Activated CD8-positive, alpha-beta T cell treated with anti-CD3 and anti-CD28 coated beads, Interleukin-2, amount 10 ng/mL, durations not matched to agents 7 days and 5 days (primary cell): ENCODE measurements around the gene GAGE12D. TPM values are rescaled to one million over a fixed set of nuclear protein-coding genes. Genes with fewer than 3 reads are reported as not detected.
"Not testable (repeated sequence)": the region's sequence is repeated elsewhere in the genome, so short reads cannot be mapped to it uniquely, and the experiment has no call there.

ENCODE experiments used
- ATAC-seq: fragments of 150-1000 bp; cut with Tn5 transposase; one replicate; pipeline ENCODE4 v1.10.0; 2021; ENCODE audit warnings: moderate library complexity
- CTCF ChIA-PET: fragments of 350-600 bp; sonication (Branson Sonifier 250); formaldehyde crosslinking; loops from one replicate; lab custom pipeline; 2021; ENCODE audit warnings: antibody characterized with exemption; lab: Charles Lee
- POLR2A ChIA-PET: fragments of 350-600 bp; sonication (Branson Sonifier 250); formaldehyde crosslinking; loops from one replicate; lab custom pipeline; 2021; ENCODE audit warnings: antibody characterized with exemption; lab: Charles Lee
- DNase-seq: peaks from one replicate; pipeline ENCODE4 v3.0.0-alpha.2; 2020
- H3K27ac Mint-ChIP-seq: one replicate; pipeline ENCODE4 v1.8.0; 2021; ENCODE audit warnings: mild to moderate bottlenecking, mixed read lengths
- H3K27me3 Mint-ChIP-seq: one replicate; pipeline ENCODE4 v1.8.0; 2021; ENCODE audit warnings: low read depth, mixed read lengths
- H3K36me3 Mint-ChIP-seq: one replicate; pipeline ENCODE4 v1.8.0; 2021; ENCODE audit warnings: low read depth, mixed read lengths
- H3K4me1 Mint-ChIP-seq: one replicate; pipeline ENCODE4 v1.8.0; 2021; ENCODE audit warnings: low read depth, mixed read lengths
- H3K4me3 Mint-ChIP-seq: one replicate; pipeline ENCODE4 v1.8.0; 2021; ENCODE audit warnings: mild to moderate bottlenecking, mixed read lengths
- H3K9me3 Mint-ChIP-seq: one replicate; pipeline ENCODE4 v1.8.0; 2022; ENCODE audit warnings: mixed read lengths; ENCODE audit not compliant: insufficient read depth
- total RNA-seq, 2 experiments: library from RNA; stranded (reverse); gene quantifications; one replicate each; pipeline ENCODE4 v1.2.3, GENCODE V29; 2021

The GAGE12D gene
- not detected for total RNA-seq

GRCh38 chrX:49541433-49541832 is at the start of gene GAGE12D:
TSS of gene GAGE12D (plus strand) at chrX:49541733. CDS start at chrX:49542888, 1,155 bp downstream.
- H3K36me3 Mint-ChIP-seq, POLR2A ChIA-PET, DNase-seq, H3K9me3 Mint-ChIP-seq, H3K27ac Mint-ChIP-seq, H3K27me3 Mint-ChIP-seq, H3K4me1 Mint-ChIP-seq, ATAC-seq, H3K4me3 Mint-ChIP-seq, CTCF ChIA-PET: not testable (repeated sequence)

- H3K27me3 Mint-ChIP-seq, DNase-seq, CTCF ChIA-PET, ATAC-seq, H3K4me1 Mint-ChIP-seq, H3K9me3 Mint-ChIP-seq, H3K4me3 Mint-ChIP-seq, H3K36me3 Mint-ChIP-seq, POLR2A ChIA-PET, H3K27ac Mint-ChIP-seq: not testable (repeated sequence)
These were observed 9.7 kb upstream of the GAGE12D start, which contains the start of gene GAGE12C for GRCh38 chrX:49531877-49532276. TSS of gene GAGE12C (plus strand) at chrX:49532177. CDS start at chrX:49533332, 1,155 bp downstream.

- DNase-seq, H3K9me3 Mint-ChIP-seq, H3K27ac Mint-ChIP-seq, POLR2A ChIA-PET, ATAC-seq, H3K4me3 Mint-ChIP-seq, H3K27me3 Mint-ChIP-seq, CTCF ChIA-PET, H3K36me3 Mint-ChIP-seq, H3K4me1 Mint-ChIP-seq: not testable (repeated sequence)
These were observed 9.5 kb downstream of the GAGE12D start, which contains the start of gene GAGE12E for GRCh38 chrX:49550989-49551388. TSS of gene GAGE12E (plus strand) at chrX:49551289. CDS start at chrX:49552444, 1,155 bp downstream.

GRCh38 chrX:49560542-49560941 is 19.0 kb downstream of the GAGE12D start, which contains the start of gene GAGE12F:
TSS of gene GAGE12F (plus strand) at chrX:49560842. CDS start at chrX:49561997, 1,155 bp downstream.
- H3K4me3 Mint-ChIP-seq: not testable (repeated sequence)

DNA sequence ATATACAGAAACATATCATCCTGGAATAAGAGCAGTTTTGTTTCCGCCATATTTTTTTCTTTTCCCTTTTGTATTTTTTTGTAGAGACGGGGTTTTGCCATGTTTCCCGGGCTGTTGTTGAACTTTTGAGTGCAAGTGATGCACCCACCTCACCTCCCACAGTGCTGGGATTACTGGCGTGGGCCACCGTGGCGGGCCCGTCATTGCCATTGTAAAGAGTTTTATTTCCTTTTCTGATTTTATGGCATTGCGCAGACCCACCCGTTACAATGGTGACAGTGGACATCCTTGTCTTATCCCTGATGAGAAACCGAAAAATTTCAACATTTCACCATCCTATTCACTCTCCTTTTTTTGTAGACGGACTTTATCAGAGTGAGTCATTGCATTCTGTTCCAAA is 27.2 kb downstream of the GAGE12D start:
- H3K4me1 Mint-ChIP-seq, H3K27me3 Mint-ChIP-seq, POLR2A ChIA-PET, H3K36me3 Mint-ChIP-seq, H3K27ac Mint-ChIP-seq, ATAC-seq, CTCF ChIA-PET, H3K9me3 Mint-ChIP-seq, H3K4me3 Mint-ChIP-seq, DNase-seq: not testable (repeated sequence)

More at GRCh38 chrX:49560542-49560941, 19.0 kb downstream of the GAGE12D start, which contains the start of gene GAGE12F:
- H3K36me3 Mint-ChIP-seq, DNase-seq, POLR2A ChIA-PET, H3K27ac Mint-ChIP-seq, ATAC-seq, H3K9me3 Mint-ChIP-seq, CTCF ChIA-PET, H3K4me1 Mint-ChIP-seq, H3K27me3 Mint-ChIP-seq: not testable (repeated sequence)

DNA sequence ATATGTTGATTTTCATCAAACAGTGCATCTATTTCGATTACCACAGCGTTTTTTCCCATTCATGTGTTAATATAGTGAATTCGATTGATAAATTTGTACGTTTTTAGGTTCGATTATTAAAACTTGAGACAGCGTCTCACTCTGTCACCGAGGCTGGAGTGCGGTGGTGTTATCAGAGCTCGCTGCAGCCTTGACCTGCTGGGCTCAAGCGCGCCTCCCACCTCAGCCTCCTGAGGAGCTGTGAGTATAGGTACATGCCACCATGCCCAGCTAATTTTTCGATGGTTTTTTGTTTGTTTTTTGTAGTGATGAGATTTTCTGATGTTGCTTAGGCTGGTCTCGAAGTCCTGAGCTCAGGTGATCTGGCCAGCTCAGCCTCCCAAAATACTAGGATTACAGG is 27.6 kb downstream of the GAGE12D start:
- H3K9me3 Mint-ChIP-seq, POLR2A ChIA-PET, H3K4me3 Mint-ChIP-seq, H3K36me3 Mint-ChIP-seq, CTCF ChIA-PET, DNase-seq, ATAC-seq, H3K4me1 Mint-ChIP-seq, H3K27me3 Mint-ChIP-seq, H3K27ac Mint-ChIP-seq: not testable (repeated sequence)

GRCh38 chrX:49570100-49570499 is 28.6 kb downstream of the GAGE12D start, which contains the start of gene GAGE12G:
TSS of gene GAGE12G (plus strand) at chrX:49570400. CDS start at chrX:49571555, 1,155 bp downstream.
- H3K36me3 Mint-ChIP-seq, H3K9me3 Mint-ChIP-seq, H3K27me3 Mint-ChIP-seq, H3K4me3 Mint-ChIP-seq, H3K4me1 Mint-ChIP-seq, H3K27ac Mint-ChIP-seq, DNase-seq, CTCF ChIA-PET, POLR2A ChIA-PET, ATAC-seq: not testable (repeated sequence)

DNA sequence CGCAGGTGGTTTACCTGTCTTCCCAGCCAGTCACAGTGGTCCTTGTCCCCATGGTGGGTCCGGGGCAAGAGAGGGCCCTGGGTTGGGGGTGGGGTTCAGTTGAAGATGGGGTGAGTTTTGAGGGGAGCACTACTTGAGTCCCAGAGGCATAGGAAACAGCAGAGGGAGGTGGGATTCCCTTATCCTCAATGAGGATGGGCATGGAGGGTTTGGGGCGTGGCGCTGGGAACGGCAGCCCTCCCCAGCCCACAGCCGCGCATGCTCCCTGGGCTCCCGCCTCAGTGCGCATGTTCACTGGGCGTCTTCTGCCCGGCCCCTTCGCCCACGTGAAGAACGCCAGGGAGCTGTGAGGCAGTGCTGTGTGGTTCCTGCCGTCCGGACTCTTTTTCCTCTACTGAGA is 38.1 kb downstream of the GAGE12D start, which contains the start of gene GAGE12H:
GAGE12H (plus strand) TSS at position 301 of the 400 bp plus-strand sequence. CDS start 1,155 bp downstream, outside the sequence.
- H3K27me3 Mint-ChIP-seq, DNase-seq, H3K9me3 Mint-ChIP-seq, H3K4me3 Mint-ChIP-seq, H3K4me1 Mint-ChIP-seq, ATAC-seq, POLR2A ChIA-PET, CTCF ChIA-PET, H3K27ac Mint-ChIP-seq, H3K36me3 Mint-ChIP-seq: not testable (repeated sequence)

DNA sequence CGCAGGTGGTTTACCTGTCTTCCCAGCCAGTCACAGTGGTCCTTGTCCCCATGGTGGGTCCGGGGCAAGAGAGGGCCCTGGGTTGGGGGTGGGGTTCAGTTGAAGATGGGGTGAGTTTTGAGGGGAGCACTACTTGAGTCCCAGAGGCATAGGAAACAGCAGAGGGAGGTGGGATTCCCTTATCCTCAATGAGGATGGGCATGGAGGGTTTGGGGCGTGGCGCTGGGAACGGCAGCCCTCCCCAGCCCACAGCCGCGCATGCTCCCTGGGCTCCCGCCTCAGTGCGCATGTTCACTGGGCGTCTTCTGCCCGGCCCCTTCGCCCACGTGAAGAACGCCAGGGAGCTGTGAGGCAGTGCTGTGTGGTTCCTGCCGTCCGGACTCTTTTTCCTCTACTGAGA is 47.7 kb downstream of the GAGE12D start, which contains the start of gene GAGE2A:
GAGE2A (plus strand) TSS at position 301 of the 400 bp plus-strand sequence. CDS start 1,155 bp downstream, outside the sequence.
- POLR2A ChIA-PET: not testable (repeated sequence)

DNA sequence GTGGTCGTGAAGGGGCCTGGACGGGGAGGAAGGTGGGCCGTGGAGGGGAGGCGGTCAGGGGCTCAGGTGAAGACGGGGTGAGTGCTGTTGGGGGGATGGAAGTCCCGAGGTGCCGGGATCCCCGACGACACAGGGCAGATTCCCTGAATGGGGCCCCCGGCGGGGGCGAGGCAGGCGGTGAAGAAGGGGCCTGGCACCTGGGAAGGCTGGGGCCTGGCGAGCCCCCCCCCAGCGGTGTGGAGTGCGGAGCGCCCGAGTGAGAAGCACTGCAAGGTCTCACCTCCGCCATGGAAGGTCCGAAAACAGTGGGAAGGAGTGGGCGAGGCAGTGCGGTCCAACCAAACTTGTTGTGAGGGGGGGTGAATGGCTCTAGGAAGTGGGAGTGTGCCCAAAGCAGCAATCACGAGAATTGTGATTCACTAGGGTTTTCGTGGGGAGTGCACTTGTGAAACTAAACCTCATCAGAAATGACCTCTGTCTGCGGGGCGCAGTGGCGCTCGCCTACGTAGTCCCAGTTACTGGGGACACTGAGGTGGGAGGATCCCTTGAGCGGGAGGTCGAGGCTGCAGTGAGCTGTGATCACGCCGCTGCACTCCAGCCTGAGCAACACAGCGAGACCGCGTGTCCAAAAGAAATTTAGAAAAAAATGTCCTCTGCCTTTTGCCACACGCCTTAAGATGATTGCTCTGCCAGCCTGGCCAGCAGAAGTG is 48.4 kb downstream of the GAGE12D start:
- CTCF ChIA-PET: not testable (repeated sequence)

More for the DNA sequence above, 47.7 kb downstream of the GAGE12D start, which contains the start of gene GAGE2A:
- DNase-seq, ATAC-seq, H3K9me3 Mint-ChIP-seq, CTCF ChIA-PET, H3K27ac Mint-ChIP-seq, H3K4me3 Mint-ChIP-seq, H3K36me3 Mint-ChIP-seq, H3K27me3 Mint-ChIP-seq, H3K4me1 Mint-ChIP-seq: not testable (repeated sequence)

GRCh38 chrX:49590488-49590887 is 49.0 kb downstream of the GAGE12D start:
- CTCF ChIA-PET, POLR2A ChIA-PET, DNase-seq, H3K27ac Mint-ChIP-seq, H3K36me3 Mint-ChIP-seq, H3K4me1 Mint-ChIP-seq, ATAC-seq, H3K9me3 Mint-ChIP-seq, H3K4me3 Mint-ChIP-seq, H3K27me3 Mint-ChIP-seq: not testable (repeated sequence)

More for the DNA sequence above, 48.4 kb downstream of the GAGE12D start:
- H3K4me3 Mint-ChIP-seq, H3K9me3 Mint-ChIP-seq, H3K27ac Mint-ChIP-seq, ATAC-seq, H3K4me1 Mint-ChIP-seq, H3K36me3 Mint-ChIP-seq, DNase-seq, H3K27me3 Mint-ChIP-seq, POLR2A ChIA-PET: not testable (repeated sequence)
